ENCODE data around the gene BCKDHB.
"Not testable (repeated sequence)": the region's sequence is repeated elsewhere in the genome, so short reads cannot be mapped to it uniquely, and the experiment has no call there.

BCKDHB gene

DNA sequence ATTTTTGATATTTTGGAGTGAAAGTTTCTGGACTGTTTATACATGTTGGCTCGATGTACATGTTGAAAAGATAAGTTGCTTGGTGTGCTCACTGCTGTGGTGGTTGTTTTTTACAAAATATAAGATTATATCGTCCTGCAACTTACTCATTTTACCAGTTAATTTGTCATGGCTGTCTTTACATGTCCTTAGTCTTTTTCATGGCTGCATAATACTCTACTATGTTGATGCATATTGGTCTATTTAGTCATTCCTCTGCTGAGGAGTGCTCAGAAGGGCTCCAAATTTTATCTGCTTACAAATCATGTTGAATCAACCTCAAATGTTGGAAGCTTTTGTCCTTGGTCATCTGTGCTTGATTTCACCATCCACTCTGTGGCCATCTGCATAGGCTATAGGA lies 164.6 kb downstream of the BCKDHB start:
- DNase-seq = no peak

DNA sequence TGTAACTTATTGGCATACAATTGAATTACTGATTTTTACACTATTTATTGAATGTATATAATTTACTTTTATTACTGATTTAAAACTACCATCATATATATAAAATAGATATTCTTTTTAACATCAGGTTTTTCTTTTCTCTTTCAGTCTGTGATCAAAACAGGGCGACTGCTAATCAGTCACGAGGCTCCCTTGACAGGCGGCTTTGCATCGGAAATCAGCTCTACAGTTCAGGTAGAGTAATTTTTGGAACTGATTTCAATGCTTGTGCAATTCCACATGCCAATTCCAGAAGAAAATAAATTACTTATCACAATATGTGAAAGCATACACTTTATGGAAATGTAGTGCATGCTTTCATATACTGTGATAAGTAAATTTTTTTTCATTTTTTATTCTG lies 166.5 kb downstream of the BCKDHB start:
- DNase-seq = no peak

DNA sequence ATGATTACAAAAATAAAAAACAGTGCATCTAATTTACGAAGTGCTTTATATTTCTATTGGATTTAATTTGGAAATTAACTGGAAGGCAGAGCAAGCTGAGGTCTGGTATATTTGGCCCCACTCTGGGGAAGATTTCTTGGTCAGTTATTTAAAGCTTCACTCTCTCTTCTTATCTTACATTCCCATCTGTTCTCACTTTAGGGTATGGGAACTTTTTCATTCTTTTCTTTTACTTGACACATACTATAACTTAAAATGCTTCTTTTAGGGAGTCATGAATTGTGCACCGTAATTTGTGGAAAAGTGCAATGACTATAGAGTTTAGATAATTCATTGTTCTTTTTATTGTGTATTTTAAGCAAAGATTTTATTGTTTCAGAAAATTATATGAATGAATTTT lies 170.4 kb downstream of the BCKDHB start:
- no peak for DNase-seq

DNA sequence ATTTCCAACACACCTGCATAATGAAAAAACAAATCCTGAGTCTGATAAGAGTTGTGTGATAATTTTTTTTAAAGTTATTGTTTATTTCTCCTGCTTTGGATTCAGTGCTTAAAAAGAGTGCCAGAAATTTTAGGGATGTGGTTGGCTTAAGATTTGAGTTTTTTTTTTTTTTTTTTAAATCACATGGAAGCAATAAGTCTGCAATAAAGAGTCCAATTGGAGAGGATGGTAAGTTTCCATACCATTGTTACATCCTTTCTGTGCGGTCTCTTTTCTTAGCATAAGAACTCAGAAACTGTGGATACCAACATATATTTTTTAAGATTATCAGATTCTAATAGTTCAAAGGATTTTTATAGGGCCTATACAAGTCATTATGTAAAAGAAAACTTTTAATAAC lies 171.0 kb downstream of the BCKDHB start:
- no peak for DNase-seq

DNA sequence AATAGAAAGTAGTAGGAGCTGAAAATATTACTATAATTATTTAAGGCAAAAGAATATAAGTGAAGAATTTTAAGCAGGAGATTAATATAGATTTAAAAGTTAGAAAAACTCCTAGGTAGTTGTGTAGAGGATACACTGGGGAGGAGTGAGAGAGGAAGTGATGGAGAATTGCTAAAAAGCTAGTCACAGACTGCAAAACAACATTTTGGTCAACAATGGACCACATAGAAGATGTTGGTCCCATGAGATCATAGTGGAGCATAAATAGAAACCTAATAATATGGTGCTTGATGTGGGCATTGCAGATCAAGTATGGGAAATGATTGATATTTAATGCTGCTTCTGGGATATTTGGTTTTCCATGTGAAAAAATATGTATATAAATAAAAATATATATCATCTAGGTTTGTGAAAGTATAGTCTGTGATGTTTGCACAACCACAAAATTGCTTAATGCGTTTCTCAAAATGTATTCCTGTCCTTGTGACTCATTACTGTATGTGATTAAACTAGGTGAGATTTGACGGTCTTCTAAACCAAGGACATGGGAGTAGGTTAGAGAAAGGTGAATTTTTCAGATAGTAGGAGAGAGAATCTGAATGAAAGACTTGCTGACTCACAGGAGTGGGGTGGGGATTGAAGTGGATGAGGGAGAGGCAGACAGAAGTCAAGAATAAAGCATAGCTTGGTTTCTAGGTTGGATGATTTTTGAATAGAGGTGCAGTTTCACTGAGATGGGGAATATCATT lies 174.0 kb downstream of the BCKDHB start:
- DNase-seq = no peak

DNA sequence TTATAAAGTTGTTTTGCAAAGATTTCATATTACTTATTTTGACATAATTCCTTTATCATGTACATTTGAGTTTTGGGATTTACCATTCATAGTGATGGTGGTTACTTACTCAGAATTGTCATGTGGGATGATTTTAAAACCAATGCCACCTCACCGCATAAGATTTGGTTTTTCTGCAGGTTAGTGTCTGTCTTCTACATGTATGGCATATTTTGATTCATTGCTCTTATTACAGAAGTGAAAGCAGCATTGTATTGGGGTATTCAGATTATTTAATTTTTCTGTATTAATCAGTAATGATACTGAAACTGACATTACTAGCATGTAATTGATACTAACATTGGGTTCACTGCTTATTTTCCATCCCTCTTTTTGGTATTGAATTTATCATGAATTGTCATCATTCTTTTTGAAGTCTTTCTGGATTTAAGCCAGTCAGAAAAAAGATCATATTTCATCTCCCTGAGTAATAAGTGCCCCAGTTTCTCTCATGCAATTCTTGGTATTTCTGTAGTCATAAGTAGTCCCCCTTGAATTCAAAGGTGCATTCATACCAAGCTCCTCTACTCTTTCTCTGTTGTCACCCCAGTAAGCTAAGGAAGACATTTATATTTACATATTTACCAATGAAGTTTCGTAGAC lies 176.6 kb downstream of the BCKDHB start:
- DNase-seq = no peak

DNA sequence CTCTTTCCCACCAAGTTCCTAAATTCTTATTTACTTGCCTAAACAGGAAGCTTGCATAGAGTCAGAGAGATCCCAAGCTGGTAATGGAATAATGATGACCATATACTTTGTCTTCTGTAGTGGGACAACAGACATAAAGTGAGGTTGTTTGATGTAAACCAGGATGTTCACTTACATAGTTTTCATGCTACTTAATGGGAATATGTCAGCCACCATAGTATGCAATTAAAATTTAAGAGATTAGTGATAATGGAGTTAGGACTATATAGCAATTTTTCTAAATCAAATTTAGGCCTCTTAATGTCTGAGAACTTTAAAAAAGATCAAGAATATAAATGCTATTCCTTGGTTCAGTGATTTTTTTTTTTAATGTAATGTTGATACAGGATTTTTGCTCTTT lies 180.6 kb downstream of the BCKDHB start:
- no peak for DNase-seq

DNA sequence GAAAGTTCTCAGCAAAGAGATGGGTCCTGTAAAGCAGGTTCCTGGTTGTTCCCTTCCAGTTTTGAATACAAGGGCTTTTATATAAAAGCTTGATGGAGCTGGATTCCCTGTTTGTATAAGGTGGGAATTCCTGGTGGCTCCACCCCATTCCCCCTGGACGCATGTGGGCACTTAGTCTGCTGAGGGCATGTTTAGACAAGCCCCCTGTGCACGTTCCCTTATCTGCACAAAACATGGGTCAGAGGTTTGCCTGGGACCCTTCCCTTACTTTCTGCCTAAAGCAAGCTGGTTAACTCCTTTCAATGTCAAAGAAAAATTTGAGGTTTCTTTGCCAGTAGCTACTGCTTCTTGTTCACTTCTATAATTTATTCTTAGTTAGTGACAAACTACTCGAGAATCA lies 181.1 kb downstream of the BCKDHB start:
- DNase-seq = no peak

DNA sequence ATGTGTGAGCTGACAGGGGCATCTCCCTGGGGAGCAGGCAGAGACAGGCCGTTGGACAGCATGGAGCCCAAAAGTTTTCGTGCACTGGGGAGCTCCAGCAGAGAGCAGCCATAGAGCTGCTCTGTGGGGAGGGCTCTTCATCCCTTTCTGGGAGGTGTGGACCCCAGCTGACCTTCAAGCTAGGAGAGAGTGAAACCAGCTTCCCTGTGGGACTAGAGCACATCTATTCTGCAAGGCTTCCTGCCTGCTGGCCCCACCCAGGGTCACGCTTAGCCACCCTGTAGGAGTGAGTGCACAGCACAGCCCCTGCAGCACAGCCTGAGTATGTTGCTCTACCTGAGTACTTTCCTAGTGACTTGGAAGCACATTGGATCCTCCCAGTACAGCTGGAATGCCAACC lies 183.3 kb downstream of the BCKDHB start:
- DNase-seq = no peak

DNA sequence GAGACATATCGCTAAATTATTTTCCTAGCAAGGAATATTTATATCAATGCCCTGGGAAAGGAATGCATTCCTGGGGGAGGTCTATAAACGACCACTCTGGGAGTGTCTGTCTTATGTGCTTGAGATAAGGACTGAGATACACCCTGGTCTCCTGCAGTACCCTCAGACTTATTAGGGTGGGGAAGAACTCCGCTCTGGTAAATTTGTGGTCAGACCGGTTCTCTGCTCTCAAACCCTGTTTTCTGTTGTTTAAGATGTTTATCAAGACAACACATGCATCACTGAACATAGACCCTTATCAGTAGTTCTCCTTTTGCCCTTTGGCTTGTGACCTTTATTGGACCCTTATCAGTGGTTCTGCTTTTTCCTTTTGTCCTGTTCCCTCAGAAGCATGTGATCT lies 188.1 kb downstream of the BCKDHB start:
- DNase-seq = not testable (repeated sequence)

DNA sequence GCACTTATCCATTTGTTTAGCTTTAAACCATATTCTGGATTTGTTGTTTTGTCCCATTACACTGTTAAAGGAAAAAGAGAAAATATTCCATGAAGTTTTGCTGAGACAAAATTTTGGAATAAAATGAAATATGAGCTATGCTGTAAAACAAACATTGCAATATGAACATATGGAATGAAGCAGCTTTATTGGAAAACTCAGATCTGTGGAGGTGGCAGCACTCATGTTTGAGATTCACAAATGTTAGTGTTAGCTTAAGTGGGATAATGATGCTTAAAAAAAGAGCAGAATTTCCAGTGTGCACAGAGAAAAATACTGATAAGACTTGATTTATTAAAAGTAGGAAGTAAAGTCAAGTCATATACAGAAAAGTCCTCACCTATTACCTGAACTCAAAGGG lies 196.2 kb downstream of the BCKDHB start:
- no peak for DNase-seq

DNA sequence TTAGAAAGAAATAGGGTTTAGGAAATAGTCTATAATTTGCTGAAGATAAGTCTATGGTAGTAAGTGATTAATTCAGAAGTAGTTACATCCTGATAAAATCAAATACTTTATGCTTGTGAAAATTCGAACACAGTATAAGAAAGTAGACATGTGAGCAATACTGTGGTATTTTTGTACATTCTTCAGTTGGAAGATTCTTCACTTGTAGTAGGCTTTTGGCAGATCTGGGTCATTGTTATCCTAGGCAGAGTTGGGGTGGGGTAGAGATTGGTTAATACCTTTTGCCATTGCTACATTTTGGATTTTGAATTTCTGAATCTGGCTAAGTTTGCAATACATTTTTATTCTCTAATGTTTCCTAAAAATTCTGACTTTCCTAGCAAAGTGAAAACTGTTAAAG lies 197.5 kb downstream of the BCKDHB start:
- no peak for DNase-seq

DNA sequence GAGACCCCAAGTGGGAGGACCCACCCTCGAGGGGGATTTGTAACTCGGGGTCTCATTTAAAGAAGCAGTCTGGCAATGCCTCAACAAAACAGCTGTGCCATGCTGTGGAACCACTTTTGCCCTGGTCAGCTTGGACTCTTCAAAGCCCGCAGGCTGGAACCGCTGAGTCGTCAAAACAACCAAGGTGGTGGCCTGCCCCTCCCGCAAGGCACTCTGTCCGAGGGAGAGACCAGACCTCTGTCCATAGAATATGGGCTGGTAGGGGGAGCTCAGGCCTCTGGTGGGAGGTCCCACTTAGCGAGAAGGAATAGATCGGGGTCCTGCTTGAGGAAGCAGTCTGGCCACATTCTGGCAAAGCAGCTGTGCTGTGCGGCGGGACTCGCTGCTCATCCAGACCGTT lies 208.1 kb downstream of the BCKDHB start:
- no peak for DNase-seq

DNA sequence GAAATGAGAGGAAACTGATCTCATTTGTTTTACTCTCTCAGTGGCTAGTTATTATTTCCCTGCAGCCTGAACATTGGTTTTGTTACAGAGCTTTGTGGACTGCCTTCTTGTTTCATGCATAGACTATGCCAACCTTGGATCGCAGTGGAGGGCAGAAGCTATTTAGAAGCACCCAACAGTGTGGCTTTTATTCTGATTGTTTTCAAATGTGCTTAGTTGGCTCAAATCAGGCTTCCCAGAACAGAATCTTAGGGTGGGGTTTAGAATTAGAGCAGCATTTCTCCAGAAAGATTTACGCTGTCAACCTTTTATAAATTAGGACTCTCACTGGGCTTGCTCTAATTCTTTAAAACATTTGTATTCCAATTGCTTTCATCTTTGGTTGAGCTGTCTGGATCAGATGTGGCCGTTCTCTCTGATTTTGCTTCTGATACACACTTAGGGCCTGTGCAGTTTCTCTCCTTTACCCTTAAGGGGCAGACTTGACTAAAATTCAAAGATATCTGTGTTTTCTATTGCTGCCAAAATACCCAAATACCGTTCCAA lies 210.3 kb downstream of the BCKDHB start:
- DNase-seq = no peak

DNA sequence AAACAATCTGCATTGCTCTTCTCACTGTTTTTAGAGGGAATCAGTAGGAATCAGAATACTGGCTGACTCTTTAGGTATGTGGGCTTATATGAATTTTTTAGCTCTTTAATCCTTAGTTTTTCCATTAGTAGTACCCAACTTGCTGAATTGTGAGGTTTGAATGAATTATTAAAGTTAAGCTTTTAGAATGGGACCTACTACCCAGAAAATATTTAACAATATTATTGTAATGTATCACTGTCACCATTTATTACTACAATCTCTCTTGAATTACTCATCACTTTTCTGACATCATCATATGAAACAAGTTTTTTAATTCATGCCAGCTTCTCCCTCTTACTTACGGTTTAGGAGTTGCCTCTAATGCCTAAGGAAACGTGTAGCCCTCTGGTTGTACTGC lies 212.7 kb downstream of the BCKDHB start:
- no peak for DNase-seq

DNA sequence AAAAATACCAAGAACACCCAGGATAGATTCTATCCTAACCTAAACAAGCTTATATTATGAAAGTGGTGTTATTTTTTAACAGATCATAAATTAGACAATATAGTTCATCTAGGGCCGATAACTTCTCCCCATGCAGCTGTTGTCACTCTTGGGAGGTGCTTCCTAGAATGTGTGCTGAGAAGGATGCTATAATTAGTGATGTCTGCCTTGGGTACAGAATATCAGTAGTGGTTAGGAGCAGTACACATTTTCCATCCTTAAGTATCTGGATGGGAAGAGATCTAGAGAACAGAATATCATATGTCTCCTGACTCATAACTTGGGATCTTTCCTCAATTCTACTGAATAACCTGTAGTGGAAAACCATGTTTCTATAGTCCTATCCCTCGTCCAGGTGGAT lies 214.5 kb downstream of the BCKDHB start:
- DNase-seq = no peak

DNA sequence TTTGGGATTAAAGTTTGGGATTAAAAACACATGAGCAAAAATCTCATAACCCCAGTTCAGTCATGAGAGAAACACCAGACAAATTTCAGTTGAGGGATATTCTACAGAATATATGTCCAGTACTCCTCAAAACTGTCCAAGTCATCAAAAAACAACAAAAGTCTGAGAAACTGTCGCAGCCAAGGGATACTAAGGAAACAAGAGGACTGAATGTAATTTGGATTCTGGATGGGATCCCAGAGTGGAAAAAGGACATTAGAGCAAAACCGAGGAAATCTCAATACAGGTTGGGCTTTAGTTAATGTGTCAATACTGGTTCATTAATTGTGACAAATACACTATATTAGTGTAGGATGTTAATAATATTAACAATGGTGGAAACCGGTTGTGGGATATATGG lies 219.3 kb downstream of the BCKDHB start:
- no peak for DNase-seq

DNA sequence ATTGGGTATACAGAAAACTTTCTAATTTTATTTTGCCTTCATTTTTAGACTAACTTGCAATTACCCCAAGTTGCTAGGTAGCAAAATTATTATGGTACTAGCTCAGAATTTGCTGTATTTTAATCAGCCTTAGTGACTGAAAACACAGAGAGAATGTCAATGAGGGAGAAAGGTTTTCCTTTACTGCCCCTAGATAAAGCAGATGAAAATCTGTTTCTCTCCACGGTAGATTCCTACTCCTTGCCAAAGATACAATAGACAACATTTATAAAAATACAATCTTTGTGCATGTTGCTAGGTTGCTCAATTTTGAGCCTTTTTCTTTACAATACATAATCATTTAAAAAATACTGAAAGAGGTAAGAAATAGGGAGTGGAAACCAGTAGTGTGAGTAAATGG lies 222.2 kb downstream of the BCKDHB start:
- DNase-seq = no peak

DNA sequence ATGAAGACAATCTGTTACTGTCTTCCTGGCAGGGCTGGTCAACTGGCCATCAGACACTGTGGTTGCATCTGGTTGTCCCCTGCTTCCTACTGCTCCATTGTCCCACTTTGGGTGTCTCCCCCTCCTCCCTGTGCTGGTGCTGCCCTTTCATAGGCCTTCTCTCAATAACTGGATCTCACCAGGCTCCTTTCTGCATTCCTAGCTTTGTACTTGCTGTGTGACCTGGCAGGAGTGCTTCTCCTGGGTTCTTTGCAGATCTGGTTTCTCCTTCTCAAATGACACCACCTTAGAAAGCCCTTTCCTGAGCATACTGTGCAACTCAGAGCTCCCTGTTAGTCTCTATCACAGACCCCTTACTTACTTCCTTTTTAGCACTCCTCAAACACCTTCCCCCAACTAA lies 223.0 kb downstream of the BCKDHB start:
- DNase-seq = no peak

DNA sequence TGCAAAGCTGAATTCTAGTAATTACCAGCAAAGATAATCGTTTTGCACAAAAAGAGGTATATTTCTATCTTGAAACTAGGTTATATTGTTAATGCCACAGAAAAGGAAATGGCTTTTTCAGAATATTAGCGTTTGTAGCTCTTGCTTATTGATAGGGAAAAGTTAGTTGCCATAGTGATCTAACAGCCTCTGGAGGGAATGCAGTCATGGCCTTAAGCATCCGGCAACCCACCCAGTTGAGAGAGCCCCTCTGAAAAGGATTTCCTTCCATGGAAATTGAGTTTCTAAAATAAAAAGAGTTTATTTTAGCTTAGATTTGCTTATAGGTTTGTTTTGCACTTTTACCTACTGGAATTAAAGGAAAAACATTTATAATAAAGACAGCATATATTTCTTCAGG lies 224.5 kb downstream of the BCKDHB start:
- no peak for DNase-seq

DNA sequence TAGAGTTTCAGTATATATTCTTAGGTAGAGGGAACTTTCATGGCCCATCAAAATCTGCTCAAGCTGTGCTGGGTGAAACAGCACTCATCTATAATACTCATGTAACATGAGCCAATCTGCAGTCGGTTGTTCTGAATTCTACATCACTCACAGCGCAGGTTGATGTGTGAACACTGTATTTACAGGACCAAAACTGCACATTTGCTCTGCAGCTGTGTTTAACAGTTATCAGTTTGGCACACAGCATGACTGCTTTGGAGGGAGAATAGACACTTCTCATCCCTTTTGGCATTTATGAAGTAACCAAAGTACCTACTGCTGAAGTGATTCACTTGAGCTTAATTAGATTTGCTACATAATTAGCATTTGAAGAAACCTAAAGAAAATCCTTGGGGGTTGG lies 225.1 kb downstream of the BCKDHB start:
- DNase-seq = peak; percentile 59

DNA sequence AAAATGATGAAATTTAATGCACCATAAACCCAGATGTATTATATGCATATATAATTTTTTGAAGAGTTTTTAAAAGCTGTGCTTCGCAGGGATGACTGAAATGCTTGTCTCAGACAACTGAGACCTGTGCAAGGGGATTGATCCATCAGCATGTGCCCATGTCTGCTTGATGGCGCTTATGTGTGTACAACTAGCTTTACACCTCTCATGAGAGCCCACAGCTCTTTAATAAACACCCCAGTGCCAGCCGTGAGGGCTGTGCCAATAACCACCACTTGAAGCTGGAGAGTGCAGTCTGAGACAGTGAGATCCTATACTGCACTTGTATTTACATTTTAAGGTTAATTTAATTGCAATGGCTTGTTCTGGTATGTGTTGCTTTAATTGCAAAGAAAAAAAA lies 225.5 kb downstream of the BCKDHB start:
- DNase-seq = peak; percentile 63

DNA sequence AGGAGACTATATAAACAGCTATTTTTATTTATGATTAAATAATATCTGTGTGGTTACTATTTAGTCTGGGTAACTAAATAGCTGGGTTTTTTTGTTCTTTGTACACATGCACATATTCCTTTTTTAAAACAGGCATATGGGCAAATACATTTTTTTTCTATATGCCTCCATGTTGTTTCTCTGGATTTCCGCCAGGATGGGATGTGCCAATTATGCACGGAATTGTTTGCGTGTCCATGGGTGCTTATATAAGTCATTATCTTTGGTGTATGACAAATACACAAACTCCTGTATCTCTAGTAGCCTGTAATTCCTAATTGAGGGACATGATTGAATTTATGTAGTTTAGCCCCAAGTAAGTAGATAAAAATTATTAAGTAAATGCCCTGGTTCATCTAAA lies 226.9 kb downstream of the BCKDHB start:
- no peak for DNase-seq

DNA sequence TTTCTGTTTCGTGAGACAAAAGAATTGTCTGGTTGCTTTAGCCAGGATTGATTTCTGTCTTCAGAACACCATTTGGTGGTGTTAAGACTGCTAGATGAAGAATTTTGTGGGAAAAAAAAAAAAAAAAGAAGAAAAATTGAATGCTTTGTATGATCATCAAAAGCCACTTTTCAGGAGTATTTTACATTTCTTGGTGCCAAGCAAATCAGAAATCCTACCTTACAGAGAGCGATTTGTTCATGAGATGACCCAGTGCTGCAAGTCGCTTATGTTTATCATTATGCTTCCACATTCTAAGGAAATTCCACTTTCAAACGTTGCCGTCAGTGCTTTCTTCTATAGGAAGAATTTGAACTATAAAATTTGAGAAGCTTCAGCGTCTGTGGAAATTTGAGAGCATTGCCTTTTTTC lies 228.7 kb downstream of the BCKDHB start:
- DNase-seq = no peak

DNA sequence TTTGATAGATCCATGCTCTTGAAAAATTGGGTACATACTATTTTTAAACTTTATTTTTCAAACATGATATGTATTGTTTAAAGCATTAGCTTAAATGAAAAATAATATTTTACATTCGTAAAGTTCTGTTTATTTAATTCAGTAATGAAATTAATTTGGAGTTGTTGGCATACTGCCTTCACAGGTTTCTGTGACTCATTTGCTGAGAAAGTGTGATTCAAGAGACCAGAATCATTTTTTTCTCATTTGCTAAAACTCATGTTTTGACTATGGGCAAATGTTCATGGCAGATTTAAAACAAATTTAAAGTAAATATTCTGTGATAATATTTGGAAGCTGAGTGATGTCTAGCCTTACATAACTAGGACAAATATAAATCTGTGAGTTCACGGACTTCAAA lies 230.4 kb downstream of the BCKDHB start:
- no peak for DNase-seq
